GM12878 (cell line): ENCODE measurements around the gene LYPLAL1. TPM values are rescaled to one million over a fixed set of nuclear protein-coding genes. Genes with fewer than 3 reads are reported as not detected.

Experiments
- CEBPB ChIP-seq, 2 experiments: fragments of 150-350 bp in 1 of 2; IDR thresholded peaks; 2 replicates each; pipeline ENCODE4 v1.6.1; 2012 to 2014; ENCODE audit warnings: low read depth in 2 of 2, low read length in 2 of 2, borderline replicate concordance in 1 of 2, inconsistent platforms in 1 of 2
- E2F8 ChIP-seq: fragments of 450-650 bp; IDR thresholded peaks from 2 replicates; pipeline ENCODE4 v1.6.1; 2018; ENCODE audit warnings: mild to moderate bottlenecking, low read depth, moderate library complexity; ENCODE audit not compliant: partially characterized antibody
- EED ChIP-seq: sonication (generic); IDR thresholded peaks from 2 replicates; pipeline ENCODE4 v1.6.1; 2016; ENCODE audit warnings: antibody characterized with exemption, low read depth
- FOXM1 ChIP-seq: IDR thresholded peaks from 2 replicates; pipeline ENCODE4 v1.6.1; 2012; ENCODE audit warnings: low read depth, mild to moderate bottlenecking, inconsistent platforms, low read length, moderate library complexity
- IRF4 ChIP-seq: IDR thresholded peaks from 2 replicates; pipeline ENCODE4 v1.6.1; 2011; ENCODE audit warnings: low read depth, low read length
- LARP7 ChIP-seq: fragments of 450-650 bp; IDR thresholded peaks from 2 replicates; pipeline ENCODE4 v1.6.1; 2017; ENCODE audit warnings: mild to moderate bottlenecking
- MLLT1 ChIP-seq: fragments of 450-650 bp; IDR thresholded peaks from 2 replicates; pipeline ENCODE4 v1.6.1; 2016; ENCODE audit warnings: mild to moderate bottlenecking
- PBX3 ChIP-seq: IDR thresholded peaks from 2 replicates; pipeline ENCODE4 v1.6.1; 2011; ENCODE audit warnings: mild to moderate bottlenecking, low read depth, low read length, moderate library complexity; ENCODE audit not compliant: insufficient replicate concordance
- PML ChIP-seq: IDR thresholded peaks from 2 replicates; pipeline ENCODE4 v1.6.1; 2012; ENCODE audit warnings: low read length, inconsistent platforms
- TAF1 ChIP-seq: IDR thresholded peaks from 2 replicates; pipeline ENCODE4 v1.6.1; 2011; ENCODE audit warnings: mild to moderate bottlenecking, low read depth, low read length, borderline replicate concordance
- ZBED1 ChIP-seq: IDR thresholded peaks from 2 replicates; pipeline ENCODE4 v1.6.1; 2016; ENCODE audit warnings: borderline replicate concordance
- ZNF622 ChIP-seq: fragments of 450-650 bp; IDR thresholded peaks from 2 replicates; pipeline ENCODE4 v1.6.1; 2017; ENCODE audit warnings: mild to moderate bottlenecking, inconsistent platforms
- polyA plus RNA-seq, 11 experiments: library from polyadenylated mRNA; depleted of rRNA in 4 of 11; unstranded in 6 of 11; stranded (reverse) in 5 of 11; fragments of >200 nt; fragmentation: Nextera tagmentation in 4 of 11; fragmentation: Illumina TruSeq in 1 of 11; extraction: Ambion mirVana in 4 of 11; extraction: Trizol in 1 of 11; gene quantifications; 1 replicate in 1 of 11; 2 replicates in 10 of 11; pipeline versions ENCODE4 v1.2.1 to v1.2.3, GENCODE V29; 2011 to 2016; ENCODE audit warnings: inconsistent platforms in 2 of 11, missing spikeins in 2 of 11, low read depth in 1 of 11
- total RNA-seq, 4 experiments: library from RNA; depleted of rRNA in 3 of 4; stranded (reverse); fragments of >200 nt in 3 of 4; fragmentation: Illumina TruSeq in 1 of 4; extraction: Trizol in 1 of 4; gene quantifications; 2 replicates each; pipeline versions ENCODE4 v1.2.1 to v1.2.3, GENCODE V29; 2013 to 2021
- TF ChIP-seq, protein P1 (sequence below): IDR thresholded peaks from 2 replicates; pipeline ENCODE4 v1.6.1; 2012; ENCODE audit warnings: low read length, inconsistent platforms

Gene LYPLAL1
- total and polyA plus RNA-seq, 10 of the 15 experiments (the other 5 are each of a cell fraction or from before 2014, with no cell fraction given), result 19.4 to 112 (median 40.5) TPM

DNA sequence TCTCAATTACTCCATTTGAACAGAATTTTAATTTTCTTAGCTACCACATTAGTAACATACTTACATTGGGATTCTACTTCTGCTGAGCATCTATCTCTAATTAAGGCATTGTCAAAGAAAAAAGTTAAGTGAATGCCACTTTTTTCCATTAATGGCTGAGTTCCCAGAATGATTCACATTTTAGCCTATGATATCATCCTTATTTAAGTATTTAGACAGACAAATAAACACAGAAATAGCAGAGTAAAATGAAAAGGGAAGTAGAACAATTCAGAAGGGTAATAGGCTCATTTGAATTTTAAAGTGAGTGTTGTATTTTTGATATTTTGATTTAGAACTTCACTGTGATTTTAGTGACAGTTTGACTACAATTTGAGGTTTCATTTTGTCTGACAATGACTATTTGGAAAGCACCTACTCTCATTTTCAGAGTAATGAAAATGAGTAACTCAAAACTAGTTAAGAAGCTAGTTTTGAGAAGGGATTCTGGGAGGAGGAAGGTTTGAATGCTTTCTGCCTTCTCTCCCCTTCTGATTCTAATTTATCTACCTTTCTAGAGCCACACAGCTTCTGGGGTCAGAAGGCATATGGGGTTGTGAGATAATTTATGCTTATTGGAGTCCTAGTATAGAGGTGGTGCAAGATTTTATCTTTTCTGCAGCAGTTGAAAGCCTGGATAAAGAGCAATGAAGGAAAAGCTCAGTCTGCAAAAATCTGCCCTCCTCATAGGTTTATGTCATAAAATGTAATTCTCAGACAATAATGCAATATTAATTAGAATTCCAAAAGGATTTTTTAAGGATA is 15.5 kb downstream of the LYPLAL1 start (continued):
- peak; percentile 83; the same call in 1 of the 2 replicates for TF ChIP-seq FOXM1
- TF ChIP-seq, protein P1, sequence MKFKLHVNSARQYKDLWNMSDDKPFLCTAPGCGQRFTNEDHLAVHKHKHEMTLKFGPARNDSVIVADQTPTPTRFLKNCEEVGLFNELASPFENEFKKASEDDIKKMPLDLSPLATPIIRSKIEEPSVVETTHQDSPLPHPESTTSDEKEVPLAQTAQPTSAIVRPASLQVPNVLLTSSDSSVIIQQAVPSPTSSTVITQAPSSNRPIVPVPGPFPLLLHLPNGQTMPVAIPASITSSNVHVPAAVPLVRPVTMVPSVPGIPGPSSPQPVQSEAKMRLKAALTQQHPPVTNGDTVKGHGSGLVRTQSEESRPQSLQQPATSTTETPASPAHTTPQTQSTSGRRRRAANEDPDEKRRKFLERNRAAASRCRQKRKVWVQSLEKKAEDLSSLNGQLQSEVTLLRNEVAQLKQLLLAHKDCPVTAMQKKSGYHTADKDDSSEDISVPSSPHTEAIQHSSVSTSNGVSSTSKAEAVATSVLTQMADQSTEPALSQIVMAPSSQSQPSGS, result peak; percentile 89
- no peak for TF ChIP-seq TAF1
- TF ChIP-seq PBX3, result peak; percentile 12
- no peak for TF ChIP-seq EED
- no peak for TF ChIP-seq LARP7
- TF ChIP-seq E2F8, result no peak
- TF ChIP-seq CEBPB (IDR thresholded peaks at IDR 0.05; ENCODE audit: borderline replicate concordance in 1 of 2, low read depth in 2 of 2, low read length in 2 of 2), result peak in 1 of 2 experiments; percentile 63; a peak in 1 of 4 replicates
- no peak for TF ChIP-seq ZNF622
- peak; percentile 21; the same call in 1 of the 2 replicates for TF ChIP-seq ZBED1
- 0 out of 2 replicates have a peak, but pooled peaks have one; percentile 34 for TF ChIP-seq PML
- no peak for TF ChIP-seq MLLT1
- TF ChIP-seq IRF4, result peak; percentile 84; the same call in 1 of the 2 replicates
